PC-9 (cell line): ENCODE measurements around the gene MFSD11.
"Not testable (repeated sequence)": the region's sequence is repeated elsewhere in the genome, so short reads cannot be mapped to it uniquely, and the experiment has no call there.

Experiments used
- EZH2 ChIP-seq: fragments of 200-600 bp; sonication (generic); IDR thresholded peaks from 2 replicates; pipeline ENCODE4 v1.8.0; 2017; ENCODE audit warnings: antibody characterized with exemption, low read depth
- TF ChIP-seq, protein P1 (sequence below): fragments of 200-600 bp; sonication (generic); conservative IDR thresholded peaks from 2 replicates; pipeline ENCODE4 v1.6.1; 2017; ENCODE audit warnings: mixed run types, antibody characterized with exemption, mild to moderate bottlenecking, moderate library complexity

DNA sequence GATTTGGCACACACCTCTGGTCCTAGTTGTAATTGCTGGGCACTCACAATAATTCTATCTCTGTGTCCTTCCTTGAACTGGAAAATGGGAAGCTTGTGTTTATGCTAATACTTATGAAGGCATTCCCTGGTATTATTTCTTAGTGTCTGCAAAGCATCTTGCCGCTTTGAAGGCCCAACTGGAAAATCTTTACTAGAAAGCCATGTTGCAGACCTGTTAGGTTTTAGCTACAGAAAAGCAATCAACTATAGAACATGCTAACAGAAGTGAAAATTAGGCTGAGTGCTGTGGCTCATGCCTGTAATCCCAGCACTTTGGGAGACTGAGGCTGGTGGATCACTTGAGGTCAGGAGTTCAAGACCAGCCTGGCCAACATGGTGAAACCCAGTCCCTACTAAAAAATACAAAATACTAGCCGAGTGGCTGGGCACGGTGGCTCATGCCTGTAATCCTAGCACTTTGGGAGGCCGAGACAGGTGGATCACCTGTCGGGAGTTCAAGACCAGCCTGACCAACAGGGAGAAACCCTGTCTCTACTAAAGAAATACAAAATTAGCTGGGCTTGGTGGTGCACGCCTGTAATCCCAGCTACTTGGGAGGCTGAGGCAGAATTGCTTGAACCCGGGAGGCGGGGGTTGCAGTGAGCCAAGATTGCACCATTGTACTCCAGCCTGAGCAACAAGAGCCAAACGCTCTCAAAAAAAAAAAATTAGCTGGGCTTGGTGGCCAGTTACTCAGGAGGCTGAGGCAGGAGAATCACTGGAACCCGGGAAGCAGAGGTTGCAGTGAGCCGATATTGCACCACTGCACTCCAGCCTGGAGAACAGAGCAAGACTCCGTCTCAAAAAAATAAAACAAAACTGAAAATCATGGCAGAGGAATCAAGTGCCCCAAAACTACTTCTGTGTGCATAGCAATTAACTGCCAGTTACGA lies 5.9 kb upstream of the MFSD11 start:
- TF ChIP-seq, protein P1, sequence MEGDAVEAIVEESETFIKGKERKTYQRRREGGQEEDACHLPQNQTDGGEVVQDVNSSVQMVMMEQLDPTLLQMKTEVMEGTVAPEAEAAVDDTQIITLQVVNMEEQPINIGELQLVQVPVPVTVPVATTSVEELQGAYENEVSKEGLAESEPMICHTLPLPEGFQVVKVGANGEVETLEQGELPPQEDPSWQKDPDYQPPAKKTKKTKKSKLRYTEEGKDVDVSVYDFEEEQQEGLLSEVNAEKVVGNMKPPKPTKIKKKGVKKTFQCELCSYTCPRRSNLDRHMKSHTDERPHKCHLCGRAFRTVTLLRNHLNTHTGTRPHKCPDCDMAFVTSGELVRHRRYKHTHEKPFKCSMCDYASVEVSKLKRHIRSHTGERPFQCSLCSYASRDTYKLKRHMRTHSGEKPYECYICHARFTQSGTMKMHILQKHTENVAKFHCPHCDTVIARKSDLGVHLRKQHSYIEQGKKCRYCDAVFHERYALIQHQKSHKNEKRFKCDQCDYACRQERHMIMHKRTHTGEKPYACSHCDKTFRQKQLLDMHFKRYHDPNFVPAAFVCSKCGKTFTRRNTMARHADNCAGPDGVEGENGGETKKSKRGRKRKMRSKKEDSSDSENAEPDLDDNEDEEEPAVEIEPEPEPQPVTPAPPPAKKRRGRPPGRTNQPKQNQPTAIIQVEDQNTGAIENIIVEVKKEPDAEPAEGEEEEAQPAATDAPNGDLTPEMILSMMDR, result not testable (repeated sequence)
- not testable (repeated sequence) for TF ChIP-seq EZH2
